Fibroblast of villous mesenchyme (primary cell): ENCODE results near the gene AFF3. TPM values are rescaled to one million over a fixed set of nuclear protein-coding genes. Genes with fewer than 3 reads are reported as not detected.

Experiments
- DNase-seq: peaks from one replicate; pipeline ENCODE4 v3.0.0-alpha.2; 2010; ENCODE audit warnings: low read depth
- H3K4me3 ChIP-seq: 2 replicates; pipeline ENCODE4 v1.5.1; 2011; ENCODE audit warnings: low read depth, mild to moderate bottlenecking, low read length
- CTCF ChIP-seq: IDR thresholded peaks from 2 replicates; pipeline ENCODE4 v1.5.1; 2012; ENCODE audit warnings: low read depth, mild to moderate bottlenecking, low read length; ENCODE audit not compliant: insufficient read depth
- total RNA-seq: library from RNA; depleted of rRNA; stranded (reverse); fragments of >200 nt; gene quantifications from 2 replicates; pipeline ENCODE4 v1.2.3, GENCODE V29; 2012

The AFF3 gene
- total RNA-seq, 1 donor = 19.4 TPM

GRCh38 chr2:99600981-99601651 is 541.3 kb downstream of the AFF3 start:
- no peak for TF ChIP-seq CTCF
- H3K4me3 ChIP-seq = no peak overlapping the region
- no peak for DNase-seq

DNA sequence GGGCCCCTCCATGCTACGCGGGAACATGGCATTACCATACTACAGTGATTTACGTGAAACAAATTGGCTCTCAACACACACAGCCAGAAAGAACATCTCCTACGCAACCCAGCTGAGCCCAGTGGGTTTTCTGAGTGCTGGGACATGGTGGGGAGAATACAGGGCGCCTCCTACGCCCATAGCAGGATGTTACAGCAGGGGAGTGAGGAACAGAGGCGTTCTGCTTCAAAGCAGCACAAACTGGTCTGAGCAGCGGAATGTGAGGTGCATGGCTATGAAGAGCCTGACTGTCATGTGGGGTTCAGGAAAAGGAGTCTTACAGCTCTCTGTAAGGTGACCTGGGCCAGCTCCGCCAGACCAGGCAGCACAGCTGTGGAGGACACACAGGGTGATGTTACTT is 543.9 kb downstream of the AFF3 start:
- TF ChIP-seq CTCF = no peak
- H3K4me3 ChIP-seq = no peak overlapping the region
- DNase-seq = no peak

DNA sequence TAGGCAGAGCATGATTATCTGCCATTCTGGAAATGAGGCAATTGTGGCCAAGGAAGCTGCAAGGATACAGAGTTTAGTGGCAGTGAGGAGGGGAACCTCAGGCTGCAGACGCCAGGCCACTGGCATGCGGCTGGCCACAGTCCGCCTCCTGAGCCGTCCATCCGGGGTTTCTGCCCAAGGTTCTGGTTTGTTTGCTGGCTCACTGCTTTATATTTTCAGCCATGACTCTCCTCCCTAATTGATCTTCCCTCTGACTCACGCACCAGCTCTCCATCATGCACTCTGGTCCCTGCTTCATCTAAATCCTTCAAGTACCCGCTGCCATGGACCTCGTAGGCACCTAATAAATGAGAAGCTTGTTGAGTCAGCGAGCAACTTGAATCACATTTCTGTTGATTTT is 544.8 kb downstream of the AFF3 start:
- no peak overlapping the region for H3K4me3 ChIP-seq
- no peak for DNase-seq
- TF ChIP-seq CTCF = no peak

GRCh38 chr2:99595373-99595772 is 547.0 kb downstream of the AFF3 start:
- no peak for DNase-seq
- TF ChIP-seq CTCF = no peak

DNA sequence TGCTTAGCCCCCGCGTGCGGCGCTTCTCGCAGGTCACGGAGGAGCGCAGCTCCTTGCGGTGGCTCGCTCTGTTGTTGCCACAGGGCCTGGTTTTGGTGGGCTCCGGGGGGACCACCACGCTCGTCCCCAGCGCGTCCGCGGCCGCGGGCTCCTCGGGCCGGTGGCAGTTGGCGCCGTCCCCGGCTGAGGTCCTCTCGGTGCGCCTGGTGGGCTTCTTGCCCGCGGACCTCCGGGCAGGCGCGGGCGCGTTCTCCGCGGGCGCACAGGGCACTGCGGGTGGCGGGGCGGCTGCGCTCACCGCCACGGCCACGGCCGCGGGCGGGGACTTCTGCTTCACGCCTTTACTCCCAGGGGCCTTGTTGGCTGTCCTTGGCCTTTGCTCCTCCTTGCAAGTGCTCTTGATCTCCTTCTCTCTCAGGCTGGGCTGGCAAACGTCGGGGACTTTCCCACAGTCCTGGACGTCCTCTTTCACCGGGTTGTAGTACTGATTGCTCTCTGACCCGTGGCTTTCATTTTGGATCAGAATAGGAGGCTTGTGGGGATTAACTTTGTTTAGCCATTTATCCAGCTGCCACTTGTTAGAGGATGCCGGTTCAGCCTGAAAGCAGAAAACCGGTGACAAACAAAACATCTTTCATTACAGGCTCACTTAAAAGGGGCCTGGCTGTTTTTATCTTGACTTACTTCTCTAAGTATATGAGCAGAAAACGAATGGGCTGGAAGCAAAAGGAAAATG is 548.5 kb downstream of the AFF3 start:
- H3K4me3 ChIP-seq = no peak overlapping the region
- no peak for DNase-seq
- TF ChIP-seq CTCF = no peak

More at GRCh38 chr2:99595373-99595772, 547.0 kb downstream of the AFF3 start:
- no peak overlapping the region for H3K4me3 ChIP-seq

DNA sequence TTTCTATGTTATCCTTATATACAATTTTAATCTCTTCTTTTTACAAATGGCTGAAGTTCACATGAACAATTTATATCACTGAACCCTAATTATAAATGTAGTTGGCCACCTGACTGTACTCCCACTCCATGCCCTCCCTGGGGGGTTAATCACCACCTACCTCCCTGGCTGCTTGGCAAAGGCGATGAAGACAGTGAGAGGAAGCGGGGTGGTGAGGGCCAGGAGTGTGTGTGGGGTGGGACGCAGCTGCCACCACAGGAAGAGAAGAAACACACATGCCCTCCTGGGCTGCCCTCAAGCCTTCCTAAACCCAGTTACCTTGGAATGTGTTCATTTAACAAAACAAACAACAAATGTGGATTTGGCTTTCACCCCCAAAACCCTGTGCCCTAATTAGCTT is 565.6 kb downstream of the AFF3 start:
- no peak for DNase-seq
- no peak overlapping the region for H3K4me3 ChIP-seq
- no peak for TF ChIP-seq CTCF
